K562 (cell line): ENCODE data around the gene CTNNBL1. TPM values are rescaled to one million over a fixed set of nuclear protein-coding genes. Genes with fewer than 3 reads are reported as not detected.

ENCODE experiments used
- ATAC-seq: fragments of 200-7000 bp; cut with Tn5 transposase; 3 replicates; pipeline ENCODE4 v1.9.1; 2020; ENCODE audit warnings: moderate library complexity
- BruUV-seq: library from RNA; stranded (reverse); fragments of 400-500 nt; replicated peaks from 2 replicates; lab custom pipeline; 2021; lab: Mats Ljungman, UMichigan
- CTCF ChIA-PET: fragments of 300-600 bp; formaldehyde crosslinking; extraction: SDS; loops from one replicate; lab custom pipeline; 2021; ENCODE audit warnings: low intra/inter-chr PET ratio; lab: Yijun Ruan, JAX
- POLR2A ChIA-PET: fragments of 300-600, 350-650 bp; sonication (Branson Sonifier 250); formaldehyde crosslinking; extraction: SDS; loops from one replicate; lab custom pipeline; 2021; ENCODE audit warnings: antibody characterized with exemption, inconsistent platforms; lab: Yijun Ruan, JAX
- DNase-seq, 4 experiments: peaks; one replicate each; pipeline versions ENCODE4 v3.0.0 to v3.0.0-alpha.2; 2011 to 2018; ENCODE audit warnings: low spot score in 3 of 4, mixed read lengths in 3 of 4; ENCODE audit errors: extremely low read depth in 1 of 4
- FAIRE-seq: peaks from 2 replicates; lab custom pipeline; 2011; peaks lifted over from hg19 to GRCh38; lab: Jason Lieb, UNC
- H2AFZ ChIP-seq: 2 replicates; pipeline ENCODE4 v1.6.0; 2011; ENCODE audit warnings: low read depth, low read length, control low read depth, inconsistent platforms
- H3K27ac ChIP-seq: fragments of 200-600 bp; 3 replicates; pipeline ENCODE4 v1.8.0; 2011; ENCODE audit warnings: low read depth, mild to moderate bottlenecking, control low read depth, inconsistent platforms, low read length, moderate library complexity, mixed read lengths; ENCODE audit errors: extremely low read depth
- H3K27me3 ChIP-seq, 2 experiments: fragments of 300-600 bp in 1 of 2; 2 replicates in 1 of 2; 3 replicates in 1 of 2; pipeline versions ENCODE4 v1.6.0 to v1.8.0; 2011; ENCODE audit warnings: inconsistent platforms in 2 of 2, low read length in 2 of 2, mild to moderate bottlenecking in 1 of 2, mixed read lengths in 1 of 2, moderate library complexity in 1 of 2; ENCODE audit not compliant: control insufficient read depth in 2 of 2, insufficient read depth in 2 of 2
- H3K36me3 ChIP-seq: fragments of 300-600 bp; 3 replicates; pipeline ENCODE4 v1.8.0; 2011; ENCODE audit warnings: mild to moderate bottlenecking, low read length, inconsistent platforms; ENCODE audit not compliant: control insufficient read depth, insufficient read depth
- H3K4me1 ChIP-seq, 2 experiments: fragments of 200-600 bp in 1 of 2; replicated peaks in 1 of 2; 2 replicates in 1 of 2; 3 replicates in 1 of 2; pipeline versions ENCODE4 v1.5.1 to v1.8.0; 2011; ENCODE audit warnings: inconsistent platforms in 2 of 2, low read length in 2 of 2, mild to moderate bottlenecking in 1 of 2, mixed read lengths in 1 of 2, moderate library complexity in 1 of 2; ENCODE audit not compliant: control insufficient read depth in 2 of 2, insufficient read depth in 2 of 2
- H3K4me2 ChIP-seq: 2 replicates; pipeline ENCODE4 v1.6.1; 2011; ENCODE audit warnings: low read length, control low read depth, inconsistent platforms, mixed read lengths; ENCODE audit not compliant: insufficient read depth
- H3K4me3 ChIP-seq: fragments of 200-600 bp; sonication (generic), shearing (Covaris generic); 2 replicates; pipeline ENCODE4 v1.5.1; 2016; ENCODE audit warnings: control low read depth, inconsistent platforms
- H3K79me2 ChIP-seq: fragments of 200-600 bp; 3 replicates; pipeline ENCODE4 v1.8.0; 2011; ENCODE audit warnings: low read length, inconsistent platforms; ENCODE audit not compliant: control insufficient read depth, insufficient read depth
- H3K9ac ChIP-seq, 2 experiments: 2 replicates each; pipeline versions ENCODE4 v1.6.0 to v1.6.1; 2011; ENCODE audit warnings: low read depth in 2 of 2, low read length in 2 of 2, control low read depth in 1 of 2, inconsistent platforms in 1 of 2, mild to moderate bottlenecking in 1 of 2, mixed read lengths in 1 of 2; ENCODE audit not compliant: insufficient read depth in 1 of 2
- H3K9me1 ChIP-seq: one replicate; pipeline ENCODE4 v1.6.0; 2011; ENCODE audit warnings: inconsistent platforms, mild to moderate bottlenecking, low read length, moderate library complexity; ENCODE audit not compliant: control insufficient read depth, insufficient read depth
- H3K9me3 ChIP-seq: replicated peaks from 2 replicates; pipeline ENCODE4 v1.5.1; 2011; ENCODE audit warnings: low read depth, low read length, inconsistent platforms; ENCODE audit not compliant: control insufficient read depth, insufficient read depth
- H4K20me1 ChIP-seq: replicated peaks from 2 replicates; pipeline ENCODE4 v1.6.1; 2011; ENCODE audit warnings: low read length, inconsistent platforms, mixed read lengths; ENCODE audit not compliant: control insufficient read depth, insufficient read depth
- FOXP1 ChIP-seq: sonication (generic); formaldehyde crosslinking; IDR thresholded peaks from 2 replicates; pipeline ENCODE4 v1.8.0; 2022; ENCODE audit warnings: mild to moderate bottlenecking, missing genetic modification reagents
- PHB ChIP-seq: fragments of 250-450 bp; sonication (Bioruptor Pico); IDR thresholded peaks from 2 replicates; pipeline ENCODE4 v1.5.0; 2021
- POLR2G ChIP-seq: fragments of 200-400 bp; formaldehyde crosslinking; IDR thresholded peaks from 2 replicates; pipeline ENCODE4 v1.6.1; 2017; ENCODE audit warnings: low read depth, mild to moderate bottlenecking, antibody characterized with exemption, low read length, moderate library complexity
- SRSF9 ChIP-seq: fragments of 200-400 bp; formaldehyde crosslinking; IDR thresholded peaks from 2 replicates; pipeline ENCODE4 v1.6.1; 2017; ENCODE audit warnings: low read depth, low read length, borderline replicate concordance
- ZNF175 ChIP-seq: fragments of 200-800 bp; sonication (Bioruptor generic); IDR thresholded peaks from 2 replicates; pipeline ENCODE4 v1.6.1; 2016; ENCODE audit warnings: low read depth, mild to moderate bottlenecking, missing genetic modification characterization, missing compliant biosample characterization
- ZNF551 ChIP-seq: fragments of 250-450 bp; sonication (Bioruptor Pico); IDR thresholded peaks from 2 replicates; pipeline ENCODE4 v1.5.0; 2021; ENCODE audit warnings: mild to moderate bottlenecking, moderate library complexity
- WGBS: fragments of 100-300 bp; shearing (Covaris generic); methylation state at CpG from one replicate; pipeline ENCODE4 v1.1.6; 2016; ENCODE audit warnings: low coverage, mixed read lengths; ENCODE audit not compliant: insufficient coverage; ENCODE audit errors: missing lambda C conversion rate; 5-methylcytosine and 5-hydroxymethylcytosine counted together
- in situ Hi-C: fragments of 300-500 bp; cut with MboI; formaldehyde crosslinking; loops from 4 replicates; pipeline ENCODE4 v1.15.0; 2018; ENCODE audit warnings: inconsistent platforms, mixed read lengths
- intact Hi-C: fragments of 100-400 bp; cut with micrococcal nuclease; formaldehyde crosslinking; loops from 2 replicates; pipeline ENCODE4 v1.14.2; 2022
- polyA plus RNA-seq, 8 experiments: library from polyadenylated mRNA; depleted of rRNA in 4 of 8; stranded (reverse) in 5 of 8; unstranded in 3 of 8; fragments of >200 nt; fragmentation: Nextera tagmentation in 2 of 8; fragmentation: Illumina TruSeq in 1 of 8; extraction: Ambion mirVana in 2 of 8; extraction: Trizol in 1 of 8; gene quantifications; 2 replicates each; pipeline versions ENCODE4 v1.2.1 to v1.2.3, GENCODE V29; 2011 to 2014; ENCODE audit warnings: inconsistent platforms in 1 of 8, missing spikeins in 1 of 8
- total RNA-seq, 7 experiments: library from RNA; depleted of rRNA in 6 of 7; stranded (reverse); fragments of >200 nt in 6 of 7; fragmentation: Illumina TruSeq in 2 of 7; extraction: Trizol in 2 of 7; gene quantifications; 2 replicates each; pipeline versions ENCODE4 v1.2.1 to v1.2.3, GENCODE V29; 2011 to 2021; ENCODE audit warnings: low replicate concordance in 1 of 7

Gene CTNNBL1
- total and polyA plus RNA-seq, 9 of the 15 experiments (the other 6 are each of a cell fraction or from before 2014, with no cell fraction given) = 32.4 to 85.6 (median 43.6) TPM

GRCh38 chr20:37656945-37657344 is 36.9 kb upstream of the CTNNBL1 start (continued):
- no peak for TF ChIP-seq FOXP1 (CRISPR knock-in tag)
- TF ChIP-seq SRSF9 = no peak

DNA sequence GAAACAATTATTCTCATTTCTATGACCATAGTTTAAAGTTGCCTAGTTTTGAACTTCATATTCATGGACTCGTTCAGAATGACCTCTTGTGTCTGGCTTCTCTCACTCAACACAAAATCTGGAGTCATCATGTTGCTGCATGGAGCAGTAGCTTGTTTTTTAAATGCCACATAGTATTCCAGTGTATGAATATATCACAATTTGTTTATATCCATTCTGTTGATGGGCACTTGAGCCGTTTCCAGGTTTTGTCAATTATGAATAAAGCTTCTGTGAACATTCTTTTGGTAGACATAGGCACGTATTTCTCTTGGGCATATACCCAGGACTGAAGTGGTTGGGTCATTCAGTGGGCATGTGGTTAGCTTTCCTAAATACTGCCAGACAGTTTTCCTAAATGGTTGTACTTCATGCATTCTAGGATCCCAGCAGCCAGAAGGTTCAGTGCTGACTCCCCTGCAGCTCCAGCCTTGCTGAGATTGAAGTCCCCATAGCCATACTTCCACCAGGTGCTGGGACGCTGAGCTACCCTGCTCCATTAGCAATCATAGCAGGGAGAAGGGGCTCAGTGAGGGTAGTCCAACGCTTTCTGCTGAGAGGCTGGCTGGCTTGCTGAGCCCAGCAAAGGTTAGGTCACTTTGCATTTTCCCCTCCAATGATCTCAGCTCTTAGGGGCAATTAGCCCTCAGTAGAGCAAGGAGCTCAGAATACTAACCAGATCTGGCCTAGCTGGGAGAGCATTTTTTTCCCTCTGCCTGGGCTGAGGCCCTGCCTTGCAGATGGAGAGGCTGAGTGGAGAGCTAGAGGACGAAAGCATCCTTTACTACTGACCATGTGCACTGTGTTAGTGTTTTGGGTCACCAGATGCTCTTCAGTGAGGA is 35.7 kb upstream of the CTNNBL1 start:
- Histone ChIP-seq H3K4me3 (no peak overlapping the region), H3K4me1 (no peaks in the 10 kb centered on the region), H3K36me3 (no peaks in the 10 kb centered on the region), H3K4me2 (no peak overlapping the region), H2AFZ (no peak overlapping the region), H3K9me1 (no peaks in the 10 kb centered on the region), H3K9me3 (no peaks in the 10 kb centered on the region), H3K79me2 (no peaks in the 10 kb centered on the region), H3K27ac (no peak overlapping the region), H4K20me1 (no peaks in the 10 kb centered on the region), H3K9ac (no peak overlapping the region), H3K27me3 (peaks cover 2 to 31% of the 10 kb centered on the region in 2 experiments; a peak in 4 of 5 replicates)
- TF ChIP-seq ZNF175 (CRISPR knock-in tag) (no peak), PHB (no peak), POLR2G (no peak), ZNF551 (CRISPR knock-in tag) (no peak)
- in situ Hi-C loops = no loop called here
- ChIA-PET POLR2A (interaction anchor here (0.6 to 1.0 kb wide), 2 partner anchors 16 to 262 kb away, joined by 3 to 4 read pairs; no protein-coding TSS in a partner anchor), CTCF (no interaction called here)
- DNase-seq (no peak), ATAC-seq (no peak), FAIRE-seq (no peak)
- intact Hi-C loops = loop anchor here (10.0 kb wide), 2 partner anchors 237 to 337 kb away; no protein-coding TSS in a partner anchor
- WGBS = 0% methylated on average over 5 of the region's 6 CpGs
- no TSS peak for BruUV-seq
